HepG2 (cell line): ENCODE results near the gene TBC1D5. TPM values are rescaled to one million over a fixed set of nuclear protein-coding genes. Genes with fewer than 3 reads are reported as not detected.

Experiments
- ATAC-seq: fragments of 200-7000 bp; cut with Tn5 transposase; 3 replicates; pipeline ENCODE4 v1.9.1; 2020; ENCODE audit warnings: mild to moderate bottlenecking, moderate library complexity
- BruUV-seq: library from RNA; stranded (reverse); fragments of 400-500 nt; replicated peaks from 2 replicates; lab custom pipeline; 2021; lab: Mats Ljungman, UMichigan
- CTCF ChIA-PET: fragments of 300-600 bp; formaldehyde crosslinking; extraction: SDS; loops from one replicate; lab custom pipeline; 2021; ENCODE audit warnings: low total read pairs, inconsistent platforms, low intra/inter-chr PET ratio; lab: Yijun Ruan, JAX
- POLR2A ChIA-PET: fragments of 350-600 bp; sonication (Branson Sonifier 250); formaldehyde crosslinking; loops from one replicate; lab custom pipeline; 2020; ENCODE audit warnings: antibody characterized with exemption, inconsistent platforms; lab: Yijun Ruan, JAX
- DNase-seq: peaks from one replicate; pipeline ENCODE4 v3.0.0-alpha.2; 2015; ENCODE audit warnings: low spot score
- FAIRE-seq: peaks from 3 replicates; lab custom pipeline; 2011; peaks lifted over from hg19 to GRCh38; lab: Jason Lieb, UNC
- H2AFZ ChIP-seq: one replicate; pipeline ENCODE4 v1.6.1; 2011; ENCODE audit warnings: low read length, inconsistent platforms
- H3K27ac ChIP-seq: fragments of 300-600 bp; 3 replicates; pipeline ENCODE4 v1.8.0; 2011; ENCODE audit warnings: mixed run types, mild to moderate bottlenecking, mixed read lengths, low read length, inconsistent platforms; ENCODE audit not compliant: insufficient read depth; ENCODE audit errors: extremely low read length
- H3K27me3 ChIP-seq, 2 experiments: fragments of 200-600 bp in 1 of 2; 2 replicates in 1 of 2; 3 replicates in 1 of 2; pipeline versions ENCODE4 v1.6.0 to v1.8.0; 2011; ENCODE audit warnings: low read length in 2 of 2, mild to moderate bottlenecking in 2 of 2, moderate library complexity in 2 of 2, inconsistent platforms in 1 of 2; ENCODE audit not compliant: insufficient read depth in 2 of 2, control insufficient read depth in 1 of 2
- H3K36me3 ChIP-seq, 2 experiments: fragments of 200-600 bp in 1 of 2; replicated peaks in 1 of 2; 2 replicates in 1 of 2; 3 replicates in 1 of 2; pipeline versions ENCODE4 v1.5.1 to v1.8.0; 2011; ENCODE audit warnings: low read length in 2 of 2, inconsistent platforms in 1 of 2; ENCODE audit not compliant: insufficient read depth in 2 of 2, control insufficient read depth in 1 of 2
- H3K4me1 ChIP-seq: 2 replicates; pipeline ENCODE4 v1.5.1; 2012; ENCODE audit warnings: low read length, inconsistent platforms; ENCODE audit not compliant: insufficient read depth
- H3K4me2 ChIP-seq: 2 replicates; pipeline ENCODE4 v1.6.0; 2011; ENCODE audit warnings: low read depth, low read length, inconsistent platforms
- H3K4me3 ChIP-seq, 3 experiments: fragments of 200-600 bp in 1 of 3; sonication (generic), shearing (Covaris generic) in 1 of 3; replicated peaks in 1 of 3; 2 replicates each; pipeline ENCODE4 v1.5.1; 2011 to 2016; ENCODE audit warnings: low read length in 3 of 3, inconsistent platforms in 2 of 3, low read depth in 2 of 3, mild to moderate bottlenecking in 2 of 3, control low read depth in 1 of 3, mixed read lengths in 1 of 3; ENCODE audit not compliant: insufficient read depth in 1 of 3
- H3K79me2 ChIP-seq: one replicate; pipeline ENCODE4 v1.6.1; 2011; ENCODE audit warnings: low read length, inconsistent platforms; ENCODE audit not compliant: insufficient read depth
- H3K9ac ChIP-seq: 2 replicates; pipeline ENCODE4 v1.6.0; 2011; ENCODE audit warnings: mild to moderate bottlenecking, low read depth, low read length, inconsistent platforms; ENCODE audit not compliant: insufficient read depth
- H3K9me3 ChIP-seq: 2 replicates; pipeline ENCODE4 v1.5.1; 2012; ENCODE audit warnings: mild to moderate bottlenecking, low read length
- H4K20me1 ChIP-seq: 2 replicates; pipeline ENCODE4 v1.6.0; 2011; ENCODE audit warnings: inconsistent platforms, mild to moderate bottlenecking, low read length, moderate library complexity; ENCODE audit not compliant: insufficient read depth
- FOXA1 ChIP-seq, 2 experiments: fragments of 450-650 bp in 1 of 2; sonication (generic) in 1 of 2; formaldehyde crosslinking in 1 of 2; IDR thresholded peaks; 2 replicates each; pipeline versions ENCODE4 v1.4.0 to v1.6.1; 2016 to 2020; ENCODE audit warnings: missing genetic modification reagents in 1 of 2
- HOXA9 ChIP-seq: sonication (generic); formaldehyde crosslinking; IDR thresholded peaks from 2 replicates; pipeline ENCODE4 v1.8.1; 2022; ENCODE audit warnings: missing genetic modification reagents, mild to moderate bottlenecking, moderate library complexity, borderline replicate concordance
- KLF15 ChIP-seq: sonication (generic); formaldehyde crosslinking; IDR thresholded peaks from 2 replicates; pipeline ENCODE4 v1.8.1; 2023; ENCODE audit warnings: borderline replicate concordance, mild to moderate bottlenecking, inconsistent platforms, missing genetic modification reagents, mixed read lengths
- MEIS1 ChIP-seq: sonication (generic); formaldehyde crosslinking; IDR thresholded peaks from 2 replicates; pipeline ENCODE4 v1.9.0; 2021; ENCODE audit warnings: mild to moderate bottlenecking, missing genetic modification reagents, moderate library complexity, borderline replicate concordance
- RBAK ChIP-seq: sonication (generic); formaldehyde crosslinking; IDR thresholded peaks from 2 replicates; pipeline ENCODE4 v1.5.1; 2020; ENCODE audit warnings: mild to moderate bottlenecking, missing genetic modification reagents
- TARDBP ChIP-seq: sonication (generic); formaldehyde crosslinking; IDR thresholded peaks from 2 replicates; pipeline ENCODE4 v1.8.0; 2022; ENCODE audit warnings: mild to moderate bottlenecking, missing genetic modification reagents
- ZBTB42 ChIP-seq: sonication (generic); formaldehyde crosslinking; IDR thresholded peaks from 2 replicates; pipeline ENCODE4 v1.5.0; 2020; ENCODE audit warnings: mild to moderate bottlenecking, missing genetic modification reagents
- ZFP36L1 ChIP-seq: sonication (generic); formaldehyde crosslinking; IDR thresholded peaks from 2 replicates; pipeline ENCODE4 v1.8.0; 2022; ENCODE audit warnings: mild to moderate bottlenecking, missing genetic modification reagents, moderate library complexity
- WGBS: methylation state at CpG from one replicate; pipeline ENCODE4 v1.1.6; 2017; ENCODE audit warnings: low lambda C conversion rate; 5-methylcytosine and 5-hydroxymethylcytosine counted together
- in situ Hi-C: cut with HindIII; loops from 2 replicates; pipeline ENCODE4 v1.10.0; 2017; ENCODE audit warnings: low pct_unique_long_range_greater_than_20kb; ENCODE audit not compliant: extremely low pct_ligation_motif_present
- intact Hi-C: fragments of 100-400 bp; cut with micrococcal nuclease; formaldehyde crosslinking; loops from one replicate; pipeline ENCODE4 v1.10.0; 2022; ENCODE audit not compliant: unreplicated experiment
- polyA plus RNA-seq, 8 experiments: library from polyadenylated mRNA; depleted of rRNA in 3 of 8; stranded (reverse) in 7 of 8; unstranded in 1 of 8; fragments of >200 nt; fragmentation: Illumina TruSeq in 4 of 8; extraction: Trizol in 4 of 8; gene quantifications; 2 replicates each; pipeline versions ENCODE4 v1.2.1 to v1.2.3, GENCODE V29; 2011 to 2016; ENCODE audit warnings: low read depth in 4 of 8, missing spikeins in 1 of 8, mixed read lengths in 1 of 8; ENCODE audit not compliant: insufficient read depth in 1 of 8
- total RNA-seq, 5 experiments: library from RNA; depleted of rRNA; stranded (reverse); fragments of >200 nt; fragmentation: Illumina TruSeq; extraction: Trizol; gene quantifications; 2 replicates each; pipeline ENCODE4 v1.2.3, GENCODE V29; 2016; ENCODE audit warnings: low read depth in 1 of 5
- TF ChIP-seq, protein P1 (sequence below): sonication (generic); formaldehyde crosslinking; IDR thresholded peaks from 2 replicates; pipeline ENCODE4 v1.5.1; 2020; ENCODE audit warnings: mild to moderate bottlenecking, missing genetic modification reagents, borderline replicate concordance

Gene TBC1D5
- total and polyA plus RNA-seq, 2 of the 13 experiments (the other 11 are each of a cell fraction or from before 2014, with no cell fraction given), result 19.2 to 33.3 TPM

DNA sequence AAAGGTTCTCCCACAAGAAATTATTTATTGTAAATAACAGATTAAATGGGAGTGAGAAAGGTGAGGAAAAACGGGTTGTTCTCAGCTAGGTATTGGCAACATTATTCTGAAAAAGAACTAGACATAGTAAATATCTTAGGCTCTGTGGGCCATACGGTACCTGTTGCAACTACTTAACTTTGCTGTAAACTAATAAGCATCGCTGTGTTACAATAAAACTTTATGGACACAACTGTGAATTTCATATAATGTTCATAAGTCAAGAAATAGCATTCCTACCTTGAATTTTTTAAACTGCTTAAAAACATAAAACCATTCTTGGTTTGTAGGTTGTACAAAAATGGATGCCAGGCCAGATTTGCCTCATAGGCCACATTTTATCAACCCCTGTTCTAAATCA, 183.9 kb downstream of the TBC1D5 start:
- no peak overlapping the region for H2AFZ ChIP-seq
- H3K4me3 ChIP-seq, result no peak overlapping the region
- in situ Hi-C loops, result no loop called here
- H3K27me3 ChIP-seq, result no peaks in the 10 kb centered on the region
- H3K4me2 ChIP-seq, result no peak overlapping the region
- POLR2A ChIA-PET, result no interaction called here
- H3K9ac ChIP-seq, result no peak overlapping the region
- DNase-seq, result no peak
- H3K36me3 ChIP-seq, result no peaks in the 10 kb centered on the region
- no peaks in the 10 kb centered on the region for H3K4me1 ChIP-seq
- FAIRE-seq, result no peak
- ATAC-seq, result no peak
- CTCF ChIA-PET, result no interaction called here
- H3K9me3 ChIP-seq, result no peaks in the 10 kb centered on the region
- H4K20me1 ChIP-seq, result no peaks in the 10 kb centered on the region
- intact Hi-C loops, result no loop called here
- H3K27ac ChIP-seq, result no peak overlapping the region
- no peaks in the 10 kb centered on the region for H3K79me2 ChIP-seq
- no TSS peak for BruUV-seq
- 94% methylated on average over 3 of the region's 3 CpGs for WGBS
- TF ChIP-seq RBAK (CRISPR knock-in tag) (no peak), KLF15 (CRISPR knock-in tag) (no peak), ZFP36L1 (CRISPR knock-in tag) (no peak), TARDBP (CRISPR knock-in tag) (no peak), MEIS1 (CRISPR knock-in tag) (no peak), HOXA9 (CRISPR knock-in tag) (no peak), ZBTB42 (CRISPR knock-in tag) (no peak)

DNA sequence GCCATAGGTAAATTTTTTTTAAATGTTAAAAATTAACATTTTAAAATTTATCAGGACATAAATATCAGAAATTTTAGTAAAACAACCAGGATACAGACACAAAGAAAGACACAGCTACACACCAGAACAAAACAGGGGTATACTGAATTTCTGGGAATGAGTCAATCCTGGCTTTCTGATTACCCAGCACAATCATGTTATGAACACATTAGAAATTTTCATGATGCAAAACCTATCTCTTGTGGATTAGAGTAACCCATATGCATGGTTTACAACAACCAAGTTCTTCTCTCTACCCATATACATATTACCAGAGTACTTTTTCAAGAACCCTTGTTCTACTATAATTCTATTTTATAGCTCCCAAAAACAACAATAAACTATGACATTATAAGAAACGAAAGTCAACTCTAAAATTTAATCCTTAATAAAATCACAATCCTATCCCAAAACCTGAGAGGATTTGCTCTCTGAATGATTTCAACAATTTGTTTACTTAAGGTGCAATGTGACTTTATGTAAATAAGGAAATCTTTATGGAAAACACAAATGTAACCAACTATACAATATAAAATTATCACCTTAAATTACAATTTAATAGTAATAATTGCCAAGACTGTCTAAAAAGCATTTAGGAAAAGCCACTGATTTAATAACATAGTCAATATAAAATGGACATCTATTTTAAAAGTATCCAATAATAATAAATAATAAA, 184.5 kb downstream of the TBC1D5 start:
- whole genome bisulfite sequencing, result 96% methylated on average over 1 of the region's 1 CpG
- Histone ChIP-seq H2AFZ (no peak overlapping the region), H3K9me3 (no peaks in the 10 kb centered on the region), H4K20me1 (no peaks in the 10 kb centered on the region), H3K27ac (no peak overlapping the region), H3K4me2 (no peak overlapping the region), H3K79me2 (no peaks in the 10 kb centered on the region), H3K27me3 (no peaks in the 10 kb centered on the region), H3K4me3 (no peak overlapping the region), H3K4me1 (no peaks in the 10 kb centered on the region), H3K36me3 (no peaks in the 10 kb centered on the region), H3K9ac (no peak overlapping the region)
- FAIRE-seq (no peak), ATAC-seq (no peak), DNase-seq (no peak)
- in situ Hi-C loops (no loop called here), intact Hi-C loops (no loop called here)
- ChIA-PET POLR2A (no interaction called here), CTCF (no interaction called here)
- BruUV-seq, result no TSS peak
- TF ChIP-seq, protein P1, sequence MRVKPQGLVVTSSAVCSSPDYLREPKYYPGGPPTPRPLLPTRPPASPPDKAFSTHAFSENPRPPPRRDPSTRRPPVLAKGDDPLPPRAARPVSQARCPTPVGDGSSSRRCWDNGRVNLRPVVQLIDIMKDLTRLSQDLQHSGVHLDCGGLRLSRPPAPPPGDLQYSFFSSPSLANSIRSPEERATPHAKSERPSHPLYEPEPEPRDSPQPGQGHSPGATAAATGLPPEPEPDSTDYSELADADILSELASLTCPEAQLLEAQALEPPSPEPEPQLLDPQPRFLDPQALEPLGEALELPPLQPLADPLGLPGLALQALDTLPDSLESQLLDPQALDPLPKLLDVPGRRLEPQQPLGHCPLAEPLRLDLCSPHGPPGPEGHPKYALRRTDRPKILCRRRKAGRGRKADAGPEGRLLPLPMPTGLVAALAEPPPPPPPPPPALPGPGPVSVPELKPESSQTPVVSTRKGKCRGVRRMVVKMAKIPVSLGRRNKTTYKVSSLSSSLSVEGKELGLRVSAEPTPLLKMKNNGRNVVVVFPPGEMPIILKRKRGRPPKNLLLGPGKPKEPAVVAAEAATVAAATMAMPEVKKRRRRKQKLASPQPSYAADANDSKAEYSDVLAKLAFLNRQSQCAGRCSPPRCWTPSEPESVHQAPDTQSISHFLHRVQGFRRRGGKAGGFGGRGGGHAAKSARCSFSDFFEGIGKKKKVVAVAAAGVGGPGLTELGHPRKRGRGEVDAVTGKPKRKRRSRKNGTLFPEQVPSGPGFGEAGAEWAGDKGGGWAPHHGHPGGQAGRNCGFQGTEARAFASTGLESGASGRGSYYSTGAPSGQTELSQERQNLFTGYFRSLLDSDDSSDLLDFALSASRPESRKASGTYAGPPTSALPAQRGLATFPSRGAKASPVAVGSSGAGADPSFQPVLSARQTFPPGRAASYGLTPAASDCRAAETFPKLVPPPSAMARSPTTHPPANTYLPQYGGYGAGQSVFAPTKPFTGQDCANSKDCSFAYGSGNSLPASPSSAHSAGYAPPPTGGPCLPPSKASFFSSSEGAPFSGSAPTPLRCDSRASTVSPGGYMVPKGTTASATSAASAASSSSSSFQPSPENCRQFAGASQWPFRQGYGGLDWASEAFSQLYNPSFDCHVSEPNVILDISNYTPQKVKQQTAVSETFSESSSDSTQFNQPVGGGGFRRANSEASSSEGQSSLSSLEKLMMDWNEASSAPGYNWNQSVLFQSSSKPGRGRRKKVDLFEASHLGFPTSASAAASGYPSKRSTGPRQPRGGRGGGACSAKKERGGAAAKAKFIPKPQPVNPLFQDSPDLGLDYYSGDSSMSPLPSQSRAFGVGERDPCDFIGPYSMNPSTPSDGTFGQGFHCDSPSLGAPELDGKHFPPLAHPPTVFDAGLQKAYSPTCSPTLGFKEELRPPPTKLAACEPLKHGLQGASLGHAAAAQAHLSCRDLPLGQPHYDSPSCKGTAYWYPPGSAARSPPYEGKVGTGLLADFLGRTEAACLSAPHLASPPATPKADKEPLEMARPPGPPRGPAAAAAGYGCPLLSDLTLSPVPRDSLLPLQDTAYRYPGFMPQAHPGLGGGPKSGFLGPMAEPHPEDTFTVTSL, result no peak
- TF ChIP-seq FOXA1 (IDR thresholded peaks at IDR 0.05), result peak; percentile 85
- no peak for TF ChIP-seq FOXA1 (CRISPR knock-in tag; IDR thresholded peaks at IDR 0.05)
